Psoas muscle (tissue), 8 donors: ENCODE measurements around the gene STARD13. TPM values are rescaled to one million over a fixed set of nuclear protein-coding genes. Genes with fewer than 3 reads are reported as not detected.
A peak's percentile ranks its signal among the peaks of the same experiment; 100 is the strongest.

Experiments
- ATAC-seq, 4 donors: fragments of 200-7000 bp; cut with Tn5 transposase; one replicate each; pipeline ENCODE4 v1.9.1; 2020; ENCODE audit warnings: moderate library complexity in 3 of 4, mild to moderate bottlenecking in 2 of 4
- DNase-seq, 2 donors: peaks; one replicate each; pipeline ENCODE4 v3.0.0-alpha.2; 2020
- H3K27ac ChIP-seq: fragments of 200-600 bp; one replicate; pipeline ENCODE4 v1.8.0; 2022
- H3K27me3 ChIP-seq, 3 donors: fragments of 200-600 bp in 1 of 3; one replicate each; pipeline versions ENCODE4 v1.6.1 to v1.8.0; 2013 to 2022; ENCODE audit warnings: low read length in 2 of 3, mild to moderate bottlenecking in 2 of 3, moderate library complexity in 1 of 3; ENCODE audit not compliant: insufficient read depth in 3 of 3
- H3K36me3 ChIP-seq, 2 donors: fragments of 200-600 bp in 1 of 2; one replicate each; pipeline versions ENCODE4 v1.6.1 to v1.8.0; 2013 to 2022; ENCODE audit warnings: low read depth in 1 of 2, mild to moderate bottlenecking in 1 of 2, moderate library complexity in 1 of 2; ENCODE audit not compliant: insufficient read depth in 1 of 2
- H3K4me1 ChIP-seq: fragments of 200-600 bp; one replicate; pipeline ENCODE4 v1.8.0; 2022
- H3K4me3 ChIP-seq: fragments of 200-600 bp; one replicate; pipeline ENCODE4 v1.8.0; 2022; ENCODE audit warnings: mild to moderate bottlenecking
- H3K9me3 ChIP-seq: fragments of 200-600 bp; one replicate; pipeline ENCODE4 v1.8.0; 2022
- WGBS, 3 donors: extraction: QIAGEN DNeasy Blood & Tissue Kit; methylation state at CpG; one replicate each; pipeline versions ENCODE4 v1.1.6 to v1.1.7; 2013; 5-methylcytosine and 5-hydroxymethylcytosine counted together
- intact Hi-C, 2 donors: fragments of 100-400 bp; cut with DNase I; formaldehyde crosslinking; loops; one replicate each; pipeline versions ENCODE4 v1.11.0 to v1.14.2; 2022
- polyA plus RNA-seq, 3 donors: library from polyadenylated mRNA; stranded (reverse); fragments of 200-250 nt; gene quantifications; one replicate each; pipeline ENCODE4 v1.2.3, GENCODE V29; 2013
- total RNA-seq, 4 donors: library from RNA; stranded (reverse); fragmentation: NEBNext Ultra II Directional in 2 of 4; extraction: Animal tissue kit (Norgen Biotek cat#: 25700) in 2 of 4; gene quantifications; one replicate each; pipeline versions ENCODE4 v1.2.1 to v1.2.4, GENCODE V29; 2021 to 2023
- TF ChIP-seq, protein P1 (sequence below): fragments of 200-600 bp; IDR thresholded peaks from one replicate; pipeline ENCODE4 v1.8.0; 2022; ENCODE audit warnings: antibody characterized with exemption
- donor health status: healthy with polysubstance abuse.
- donor health status: DM: no; HTN: no; CAD: no; lungs with moderate emphysema.
- donor health status: Bipolar disorder and iron deficiency.
- donor health status: healthy.
- donor health status: DM: yes; HTN: yes; CAD: no.
- donor health status: DM: no; HTN: no; CAD: no.
- donor health status: DM: no; HTN: no; CAD: no.
- donor health status: DM: yes; HTN: yes; CAD: no.

STARD13 gene
- total and polyA plus RNA-seq, 7 donors = 2.3 to 9.2 (median 5.6) TPM

DNA sequence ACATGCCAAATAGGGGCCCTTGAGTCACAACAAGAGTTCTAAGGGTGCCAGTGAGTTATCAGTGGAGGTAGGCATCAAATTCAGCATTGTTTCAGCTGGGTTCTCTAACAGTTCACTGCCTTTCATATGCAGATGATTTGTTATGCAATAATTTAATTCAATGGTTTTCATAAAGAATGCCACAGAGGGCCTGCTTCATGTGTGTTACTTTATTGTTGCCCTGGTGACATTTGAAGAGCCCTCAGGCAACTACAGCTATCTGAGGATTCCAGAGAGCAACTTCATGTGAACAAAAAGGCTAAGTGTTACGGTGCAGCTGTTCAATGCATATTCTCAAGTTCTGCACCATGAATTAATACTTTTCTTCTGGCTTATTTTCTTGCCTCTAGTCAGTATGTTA lies 43.1 kb upstream of the STARD13 start:
- no peak overlapping the region for H3K27ac ChIP-seq
- H3K4me3 ChIP-seq = no peak overlapping the region
- intact Hi-C loops = no loop called here
- no peaks in the 10 kb centered on the region for H3K36me3 ChIP-seq
- no peaks in the 10 kb centered on the region for H3K9me3 ChIP-seq
- TF ChIP-seq, protein P1, sequence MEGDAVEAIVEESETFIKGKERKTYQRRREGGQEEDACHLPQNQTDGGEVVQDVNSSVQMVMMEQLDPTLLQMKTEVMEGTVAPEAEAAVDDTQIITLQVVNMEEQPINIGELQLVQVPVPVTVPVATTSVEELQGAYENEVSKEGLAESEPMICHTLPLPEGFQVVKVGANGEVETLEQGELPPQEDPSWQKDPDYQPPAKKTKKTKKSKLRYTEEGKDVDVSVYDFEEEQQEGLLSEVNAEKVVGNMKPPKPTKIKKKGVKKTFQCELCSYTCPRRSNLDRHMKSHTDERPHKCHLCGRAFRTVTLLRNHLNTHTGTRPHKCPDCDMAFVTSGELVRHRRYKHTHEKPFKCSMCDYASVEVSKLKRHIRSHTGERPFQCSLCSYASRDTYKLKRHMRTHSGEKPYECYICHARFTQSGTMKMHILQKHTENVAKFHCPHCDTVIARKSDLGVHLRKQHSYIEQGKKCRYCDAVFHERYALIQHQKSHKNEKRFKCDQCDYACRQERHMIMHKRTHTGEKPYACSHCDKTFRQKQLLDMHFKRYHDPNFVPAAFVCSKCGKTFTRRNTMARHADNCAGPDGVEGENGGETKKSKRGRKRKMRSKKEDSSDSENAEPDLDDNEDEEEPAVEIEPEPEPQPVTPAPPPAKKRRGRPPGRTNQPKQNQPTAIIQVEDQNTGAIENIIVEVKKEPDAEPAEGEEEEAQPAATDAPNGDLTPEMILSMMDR = no peak
- no peaks in the 10 kb centered on the region for H3K4me1 ChIP-seq
- DNase-seq = no peak
- H3K27me3 ChIP-seq = no peaks in the 10 kb centered on the region
- 73 to 90% (median 75%) methylated on average over 1 of the region's 1 CpG for whole genome bisulfite sequencing, 3 donors
- ATAC-seq = no peak

DNA sequence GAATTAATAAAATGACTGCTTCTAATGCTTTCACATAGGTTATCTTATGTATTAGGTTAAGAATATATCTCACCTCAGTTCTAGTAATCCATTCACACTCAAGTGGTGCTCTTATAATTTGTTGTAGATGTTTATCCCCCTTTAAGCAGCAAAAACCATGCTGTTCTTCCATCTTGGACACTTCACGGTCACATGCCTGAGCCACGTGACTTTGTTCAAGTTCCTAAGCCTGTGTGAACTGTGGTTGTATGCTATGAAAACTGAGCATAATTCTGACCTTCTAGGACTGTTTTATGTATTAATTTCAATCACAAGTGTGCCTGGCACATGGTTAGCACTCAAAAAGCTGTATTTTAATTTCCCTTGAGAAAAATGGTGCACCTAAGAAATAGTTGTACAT lies 41.2 kb upstream of the STARD13 start:
- no peak overlapping the region for H3K27ac ChIP-seq
- intact Hi-C loops = no loop called here
- DNase-seq (no peak), ATAC-seq (no peak)
- H3K9me3 ChIP-seq = no peaks in the 10 kb centered on the region
- H3K27me3 ChIP-seq = no peaks in the 10 kb centered on the region
- WGBS, 3 donors = 94 to 100% (median 97%) methylated on average over 2 of the region's 2 CpGs
- TF ChIP-seq, protein P1 = no peak
- H3K36me3 ChIP-seq = no peaks in the 10 kb centered on the region
- peaks cover 9% of the 10 kb centered on the region for H3K4me1 ChIP-seq
- no peak overlapping the region for H3K4me3 ChIP-seq

DNA sequence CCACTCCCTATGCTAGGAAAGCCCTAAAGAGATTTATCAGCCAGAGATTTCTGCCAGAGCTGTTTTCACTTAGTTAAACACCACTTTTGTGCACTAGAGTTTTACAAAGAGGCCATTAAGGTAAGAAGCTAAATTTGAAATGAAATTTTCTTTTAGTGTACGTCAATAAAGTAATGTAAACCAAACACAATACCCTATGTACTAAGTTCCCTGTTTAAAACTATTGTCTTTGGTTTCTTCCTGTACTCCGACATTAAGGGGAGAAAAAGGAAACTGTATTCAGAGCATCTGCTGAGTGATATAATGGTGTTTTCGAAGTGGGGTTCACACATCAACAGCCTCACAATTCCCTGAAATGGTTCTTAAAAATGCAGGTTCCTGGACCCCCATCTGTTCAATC lies 40.7 kb upstream of the STARD13 start:
- peaks cover 9% of the 10 kb centered on the region for H3K4me1 ChIP-seq
- intact Hi-C loops = no loop called here
- H3K27ac ChIP-seq = no peak overlapping the region
- no peak for ATAC-seq
- 79 to 85% (median 80%) methylated on average over 3 of the region's 3 CpGs for WGBS, 3 donors
- H3K9me3 ChIP-seq = no peaks in the 10 kb centered on the region
- H3K27me3 ChIP-seq = no peaks in the 10 kb centered on the region
- no peak for DNase-seq
- H3K4me3 ChIP-seq = no peak overlapping the region
- no peaks in the 10 kb centered on the region for H3K36me3 ChIP-seq
- TF ChIP-seq, protein P1 = no peak

DNA sequence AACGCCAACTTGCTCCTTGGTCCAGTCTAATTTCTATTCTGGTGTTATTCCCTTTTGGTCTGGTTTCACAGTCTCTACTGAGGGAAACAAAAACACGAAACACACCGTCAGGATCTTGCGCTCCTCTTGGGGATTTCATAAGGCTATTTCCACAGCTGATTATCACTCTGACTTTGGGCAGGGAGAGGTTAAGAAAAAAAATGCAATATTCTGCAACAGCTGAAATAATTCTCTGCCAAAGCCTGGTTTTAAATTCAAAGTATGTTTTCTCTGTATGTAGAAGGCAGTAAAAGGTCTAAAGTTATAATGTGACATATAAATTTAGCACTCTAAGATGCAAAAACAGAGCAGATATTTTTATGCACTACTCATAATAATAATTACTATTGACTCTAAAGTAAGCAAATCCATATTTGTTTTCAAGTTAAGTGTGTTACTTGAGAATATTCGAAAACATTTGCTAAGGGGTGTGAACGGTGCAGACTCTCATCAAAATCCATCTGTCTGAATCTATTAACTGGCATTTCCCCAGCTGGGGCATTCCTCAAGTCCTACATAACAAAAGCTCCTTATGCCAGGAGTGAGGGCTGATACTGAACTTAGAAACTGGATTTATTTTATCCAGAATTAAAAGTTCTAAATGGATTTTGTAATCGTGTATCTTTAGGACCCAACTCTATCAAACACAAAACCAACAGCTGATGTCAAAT lies 38.4 kb upstream of the STARD13 start:
- H3K36me3 ChIP-seq = no peaks in the 10 kb centered on the region
- H3K27me3 ChIP-seq = no peaks in the 10 kb centered on the region
- intact Hi-C loops = no loop called here
- no peak overlapping the region for H3K4me3 ChIP-seq
- no peak overlapping the region for H3K27ac ChIP-seq
- 44 to 57% (median 51%) methylated on average over 7 of the region's 7 CpGs for WGBS, 3 donors
- ATAC-seq (peak in 1 of 4 donors; percentile 38), DNase-seq (no peak)
- peaks cover 9% of the 10 kb centered on the region for H3K4me1 ChIP-seq
- H3K9me3 ChIP-seq = no peaks in the 10 kb centered on the region
- TF ChIP-seq, protein P1 = no peak
